ENCODE data around the gene DNLZ. TPM values are rescaled to one million over a fixed set of nuclear protein-coding genes. Genes with fewer than 3 reads are reported as not detected.

The DNLZ gene
- total RNA-seq, 3 donors from 2014 or later, result 35.4 to 57.4 (median 40.0) TPM

GRCh38 chr9:136337416-136338395, 25.8 kb downstream of the DNLZ start:
- no peaks in the 10 kb centered on the region for H3K9me3 ChIP-seq
- no peaks in the 10 kb centered on the region for H3K27me3 ChIP-seq
- no peak for DNase-seq (ENCODE audit: low spot score in 2 of 2)
- no peaks in the 10 kb centered on the region for H3K4me1 ChIP-seq
- no peak overlapping the region for H3K4me3 ChIP-seq
- no peak for TF ChIP-seq POLR2A (IDR thresholded peaks at IDR 0.05)
- no peak for TF ChIP-seq POLR2AphosphoS5 (IDR thresholded peaks at IDR 0.05)
- no peak for TF ChIP-seq CTCF (IDR thresholded peaks at IDR 0.05)
- intact Hi-C loops (cut with DNase I; ENCODE audit: low total_unique reads), result loop anchor here (2.0 kb wide), 1 partner anchor 47 kb away; no protein-coding TSS in a partner anchor
- H3K36me3 ChIP-seq, result no peaks in the 10 kb centered on the region
- H3K27ac ChIP-seq, result no peak overlapping the region

- Histone ChIP-seq H3K9me3 (no peaks in the 10 kb centered on the region), H3K4me3 (no peak overlapping the region), H3K36me3 (no peaks in the 10 kb centered on the region), H3K27me3 (no peaks in the 10 kb centered on the region), H3K4me1 (no peaks in the 10 kb centered on the region), H3K27ac (peak overlapping the region in 1 of 2 donors; percentile 30)
- TF ChIP-seq CTCF (IDR thresholded peaks at IDR 0.05), result no peak
- no peak for TF ChIP-seq POLR2AphosphoS5 (IDR thresholded peaks at IDR 0.05)
- TF ChIP-seq POLR2A (IDR thresholded peaks at IDR 0.05), result no peak
- DNase-seq (ENCODE audit: low spot score in 2 of 2), result no peak
- intact Hi-C loops (cut with DNase I; ENCODE audit: low total_unique reads), result loop anchor here (2.0 kb wide), 1 partner anchor 46 kb away; no protein-coding TSS in a partner anchor
These were observed 26.7 kb downstream of the DNLZ start for GRCh38 chr9:136336881-136337280.

- no peak for TF ChIP-seq POLR2AphosphoS5 (IDR thresholded peaks at IDR 0.05)
- TF ChIP-seq POLR2A (IDR thresholded peaks at IDR 0.05), result no peak
- no peak for TF ChIP-seq CTCF (IDR thresholded peaks at IDR 0.05)
- peak overlapping the region in 1 of 2 donors; percentile 30 for H3K27ac ChIP-seq
- H3K4me3 ChIP-seq, result no peak overlapping the region
- no peaks in the 10 kb centered on the region for H3K36me3 ChIP-seq
- intact Hi-C loops (cut with DNase I; ENCODE audit: low total_unique reads), result loop anchor here (2.0 kb wide), 1 partner anchor 46 kb away; no protein-coding TSS in a partner anchor
- H3K9me3 ChIP-seq, result no peaks in the 10 kb centered on the region
- no peaks in the 10 kb centered on the region for H3K4me1 ChIP-seq
- no peaks in the 10 kb centered on the region for H3K27me3 ChIP-seq
- no peak for DNase-seq (ENCODE audit: low spot score in 2 of 2)
These were observed 27.2 kb downstream of the DNLZ start for GRCh38 chr9:136336156-136336870.

- no peaks in the 10 kb centered on the region for H3K27me3 ChIP-seq
- TF ChIP-seq POLR2AphosphoS5 (IDR thresholded peaks at IDR 0.05), result no peak
- no peak for TF ChIP-seq CTCF (IDR thresholded peaks at IDR 0.05)
- no peak for TF ChIP-seq POLR2A (IDR thresholded peaks at IDR 0.05)
- H3K9me3 ChIP-seq, result no peaks in the 10 kb centered on the region
- H3K36me3 ChIP-seq, result no peaks in the 10 kb centered on the region
- no peak overlapping the region for H3K4me3 ChIP-seq
- no peak for DNase-seq (ENCODE audit: low spot score in 2 of 2)
- H3K4me1 ChIP-seq, result no peaks in the 10 kb centered on the region
- intact Hi-C loops (cut with DNase I; ENCODE audit: low total_unique reads), result loop anchor here (2.0 kb wide), 1 partner anchor 45 kb away; no protein-coding TSS in a partner anchor
- H3K27ac ChIP-seq, result peak overlapping the region in 1 of 2 donors; percentile 19
These were observed 28.0 kb downstream of the DNLZ start for GRCh38 chr9:136335296-136336155.
